Omental fat pad (tissue), 4 donors: ENCODE data around the gene FOXP4. TPM values are rescaled to one million over a fixed set of nuclear protein-coding genes. Genes with fewer than 3 reads are reported as not detected.

ENCODE experiments used
- ATAC-seq: fragments of 150-250 bp; one replicate; pipeline ENCODE4 v1.9.1; 2016; ENCODE audit warnings: mild to moderate bottlenecking, moderate library complexity; ENCODE audit not compliant: low FRiP score
- DNase-seq: peaks from one replicate; pipeline ENCODE4 v3.0.0-alpha.2; 2019; ENCODE audit warnings: low spot score
- CTCF ChIP-seq, 3 donors: fragments of 450-650 bp; IDR thresholded peaks; one replicate each; pipeline ENCODE4 v1.5.1; 2016 to 2017; ENCODE audit warnings: antibody characterized with exemption in 3 of 3, mild to moderate bottlenecking in 3 of 3, moderate library complexity in 2 of 3
- total RNA-seq, 4 donors: library from RNA; depleted of rRNA; stranded (reverse); fragments of >200 nt; gene quantifications; one replicate each; pipeline ENCODE4 v1.1.0, GENCODE V29; 2016

Gene FOXP4
- total RNA-seq, 4 donors from 2014 or later: 3.6 to 9.0 (median 5.5) TPM

DNA sequence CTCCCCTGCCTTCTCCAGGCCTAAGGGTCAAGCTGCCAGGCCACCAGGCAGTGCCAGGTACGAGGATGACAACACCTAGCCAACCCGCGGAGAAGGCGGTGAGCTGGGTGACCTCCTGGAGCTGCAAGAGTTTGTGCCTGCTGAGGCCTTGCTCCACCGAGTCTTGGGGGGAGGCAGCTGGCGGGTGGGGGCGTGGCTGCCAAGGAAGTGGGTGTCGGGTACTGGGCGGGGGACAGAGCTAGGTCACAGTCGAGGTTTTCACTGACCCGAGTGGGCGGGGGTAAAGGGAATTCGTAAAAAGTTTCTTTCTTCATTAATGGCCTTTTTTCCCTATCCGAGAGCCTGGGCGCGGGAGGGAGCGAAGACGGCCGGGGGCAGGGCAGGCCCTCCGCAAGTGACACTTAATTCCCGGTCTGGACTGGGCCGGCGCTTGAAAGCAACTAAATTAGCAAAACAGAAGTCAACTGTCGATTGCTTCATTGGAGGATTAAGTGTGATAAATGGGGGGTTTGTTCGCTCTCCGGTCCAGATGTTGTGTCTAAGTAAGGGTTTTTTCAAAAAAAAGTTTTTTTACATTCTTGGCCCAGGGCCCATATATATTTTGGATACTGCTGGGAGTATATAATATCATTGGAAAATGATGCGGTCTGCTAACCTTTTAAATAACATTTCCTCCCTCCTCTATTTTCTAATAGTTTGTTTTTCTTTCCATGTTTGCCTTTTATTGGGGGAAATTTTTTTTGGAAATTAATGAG lies 43.1 kb upstream of the FOXP4 start:
- DNase-seq: no peak
- TF ChIP-seq CTCF (IDR thresholded peaks at IDR 0.05): no peak
- ATAC-seq: no peak

- no peak for DNase-seq
- no peak for TF ChIP-seq CTCF (IDR thresholded peaks at IDR 0.05)
- ATAC-seq: peak; percentile 49
Measured at GRCh38 chr6:41503827-41504465, 42.2 kb upstream of the FOXP4 start.

DNA sequence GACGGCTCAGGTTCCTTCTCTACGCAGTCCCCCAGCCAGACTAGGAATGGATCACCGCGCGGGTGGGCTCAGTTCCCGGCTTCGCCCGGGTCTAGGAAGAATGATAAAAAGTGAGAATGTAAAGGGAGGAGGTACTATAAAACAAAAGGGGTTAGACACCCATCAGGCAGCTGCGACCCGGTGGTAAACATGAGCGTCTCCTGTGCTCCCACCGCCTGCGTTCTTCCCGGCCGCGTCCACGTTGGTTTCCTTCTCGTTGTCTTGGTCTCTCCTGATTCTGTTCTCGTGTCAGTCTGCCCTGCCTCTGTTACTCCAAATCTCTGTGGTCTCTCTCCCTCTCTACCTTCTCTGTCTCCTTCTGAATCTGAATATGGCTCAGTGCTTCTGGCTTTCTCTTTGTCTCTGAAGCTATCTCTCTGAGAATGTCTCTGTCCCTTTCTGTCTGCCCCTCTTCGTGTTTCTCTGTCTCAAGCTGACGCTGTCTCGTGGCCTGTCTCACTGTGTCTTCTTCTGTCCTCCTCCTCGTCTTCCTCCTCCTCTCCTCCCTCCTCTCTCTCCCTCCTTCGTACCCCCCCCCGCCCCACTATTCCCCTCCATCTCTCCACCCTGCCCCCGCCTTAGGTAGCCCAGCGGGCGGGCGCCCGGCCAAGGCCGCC lies 41.6 kb upstream of the FOXP4 start:
- no peak for DNase-seq
- ATAC-seq: no peak
- TF ChIP-seq CTCF (IDR thresholded peaks at IDR 0.05): no peak

DNA sequence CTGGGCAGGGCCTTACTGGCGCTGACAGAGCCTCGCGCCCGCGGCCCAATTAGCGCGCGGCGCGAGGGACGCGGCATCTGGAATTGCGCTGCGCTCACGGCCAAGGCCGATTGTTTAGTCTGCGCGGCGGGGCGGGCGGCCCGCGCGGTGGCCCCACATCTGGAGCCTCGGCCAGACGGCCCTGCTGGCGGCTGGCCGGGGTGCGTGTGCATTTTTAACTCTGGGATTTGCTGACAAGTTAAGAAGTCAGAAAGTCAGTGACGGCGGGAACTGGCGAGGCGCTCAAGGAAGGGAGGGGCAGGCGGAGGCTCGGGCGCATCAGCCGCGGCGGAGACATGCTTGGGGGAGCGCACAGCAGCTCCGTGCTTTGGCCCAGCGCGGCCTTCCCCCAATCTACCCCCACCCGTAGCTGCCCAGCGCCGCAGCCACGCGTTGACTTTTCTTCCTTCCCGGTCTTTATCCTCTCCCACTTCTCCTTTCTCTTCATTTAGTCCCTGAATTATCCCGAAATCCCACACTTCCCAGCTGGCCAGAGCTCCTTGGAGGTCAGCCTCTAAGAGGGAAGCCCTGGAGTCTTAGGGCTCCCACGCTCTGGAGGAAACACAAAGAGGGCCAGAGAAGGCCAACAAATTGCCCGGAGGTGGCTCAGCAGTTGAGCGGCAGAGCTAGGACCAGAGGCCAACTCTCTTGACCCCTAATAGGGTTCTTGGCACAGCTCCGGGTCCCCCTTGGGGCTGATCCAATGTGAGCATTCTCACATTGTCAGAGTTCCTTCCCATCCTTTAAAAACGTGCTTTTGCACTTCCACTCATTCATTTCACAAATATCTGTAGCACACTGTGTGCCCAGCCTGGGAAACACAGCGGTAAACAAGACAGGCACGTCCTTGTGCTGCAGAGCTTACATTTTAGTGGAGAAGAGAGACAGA lies 40.8 kb upstream of the FOXP4 start:
- no peak for TF ChIP-seq CTCF (IDR thresholded peaks at IDR 0.05)
- peak; percentile 66 for ATAC-seq
- no peak for DNase-seq

DNA sequence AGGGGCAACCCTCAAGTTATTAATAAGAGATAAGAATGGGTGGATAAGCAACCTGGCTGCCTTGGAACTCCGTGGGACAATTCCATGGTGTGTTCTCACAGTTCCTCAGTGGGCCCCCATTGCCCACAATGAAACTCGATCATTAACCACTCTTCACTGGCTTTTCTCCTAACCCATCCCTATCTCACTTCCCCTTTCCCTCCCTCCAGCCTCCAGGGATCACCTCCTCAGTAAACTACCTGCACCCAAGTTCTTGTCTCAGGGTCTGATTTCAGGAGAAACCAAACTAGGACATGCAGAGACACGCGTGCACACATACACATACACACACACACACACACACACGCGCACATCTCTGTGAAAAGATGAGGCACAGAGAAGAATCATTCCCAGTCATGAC lies 37.7 kb upstream of the FOXP4 start:
- ATAC-seq (no peak), DNase-seq (no peak)
- no peak for TF ChIP-seq CTCF (IDR thresholded peaks at IDR 0.05)

GRCh38 chr6:41509580-41509979 lies 36.6 kb upstream of the FOXP4 start:
- no peak for TF ChIP-seq CTCF (IDR thresholded peaks at IDR 0.05)
- ATAC-seq (no peak), DNase-seq (no peak)
